K562 (cell line): ENCODE results near the gene NFAM1. TPM values are rescaled to one million over a fixed set of nuclear protein-coding genes. Genes with fewer than 3 reads are reported as not detected.

Source experiments
- ATAC-seq: fragments of 200-7000 bp; cut with Tn5 transposase; 3 replicates; pipeline ENCODE4 v1.9.1; 2020; ENCODE audit warnings: moderate library complexity
- BruUV-seq: library from RNA; stranded (reverse); fragments of 400-500 nt; replicated peaks from 2 replicates; lab custom pipeline; 2021; lab: Mats Ljungman, UMichigan
- CTCF ChIA-PET: fragments of 300-600 bp; formaldehyde crosslinking; extraction: SDS; loops from one replicate; lab custom pipeline; 2021; ENCODE audit warnings: low intra/inter-chr PET ratio; lab: Yijun Ruan, JAX
- POLR2A ChIA-PET: fragments of 300-600, 350-650 bp; sonication (Branson Sonifier 250); formaldehyde crosslinking; extraction: SDS; loops from one replicate; lab custom pipeline; 2021; ENCODE audit warnings: antibody characterized with exemption, inconsistent platforms; lab: Yijun Ruan, JAX
- DNase-seq, 4 experiments: peaks; one replicate each; pipeline versions ENCODE4 v3.0.0 to v3.0.0-alpha.2; 2011 to 2018; ENCODE audit warnings: low spot score in 3 of 4, mixed read lengths in 3 of 4; ENCODE audit errors: extremely low read depth in 1 of 4
- FAIRE-seq: peaks from 2 replicates; lab custom pipeline; 2011; peaks lifted over from hg19 to GRCh38; lab: Jason Lieb, UNC
- H2AFZ ChIP-seq: 2 replicates; pipeline ENCODE4 v1.6.0; 2011; ENCODE audit warnings: low read depth, low read length, control low read depth, inconsistent platforms
- H3K27ac ChIP-seq: fragments of 200-600 bp; 3 replicates; pipeline ENCODE4 v1.8.0; 2011; ENCODE audit warnings: low read depth, mild to moderate bottlenecking, control low read depth, inconsistent platforms, low read length, moderate library complexity, mixed read lengths; ENCODE audit errors: extremely low read depth
- H3K27me3 ChIP-seq, 2 experiments: fragments of 300-600 bp in 1 of 2; 2 replicates in 1 of 2; 3 replicates in 1 of 2; pipeline versions ENCODE4 v1.6.0 to v1.8.0; 2011; ENCODE audit warnings: inconsistent platforms in 2 of 2, low read length in 2 of 2, mild to moderate bottlenecking in 1 of 2, mixed read lengths in 1 of 2, moderate library complexity in 1 of 2; ENCODE audit not compliant: control insufficient read depth in 2 of 2, insufficient read depth in 2 of 2
- H3K36me3 ChIP-seq: fragments of 300-600 bp; 3 replicates; pipeline ENCODE4 v1.8.0; 2011; ENCODE audit warnings: mild to moderate bottlenecking, low read length, inconsistent platforms; ENCODE audit not compliant: control insufficient read depth, insufficient read depth
- H3K4me1 ChIP-seq, 2 experiments: fragments of 200-600 bp in 1 of 2; replicated peaks in 1 of 2; 2 replicates in 1 of 2; 3 replicates in 1 of 2; pipeline versions ENCODE4 v1.5.1 to v1.8.0; 2011; ENCODE audit warnings: inconsistent platforms in 2 of 2, low read length in 2 of 2, mild to moderate bottlenecking in 1 of 2, mixed read lengths in 1 of 2, moderate library complexity in 1 of 2; ENCODE audit not compliant: control insufficient read depth in 2 of 2, insufficient read depth in 2 of 2
- H3K4me2 ChIP-seq: 2 replicates; pipeline ENCODE4 v1.6.1; 2011; ENCODE audit warnings: low read length, control low read depth, inconsistent platforms, mixed read lengths; ENCODE audit not compliant: insufficient read depth
- H3K4me3 ChIP-seq: fragments of 200-600 bp; sonication (generic), shearing (Covaris generic); 2 replicates; pipeline ENCODE4 v1.5.1; 2016; ENCODE audit warnings: control low read depth, inconsistent platforms
- H3K79me2 ChIP-seq: fragments of 200-600 bp; 3 replicates; pipeline ENCODE4 v1.8.0; 2011; ENCODE audit warnings: low read length, inconsistent platforms; ENCODE audit not compliant: control insufficient read depth, insufficient read depth
- H3K9ac ChIP-seq, 2 experiments: 2 replicates each; pipeline versions ENCODE4 v1.6.0 to v1.6.1; 2011; ENCODE audit warnings: low read depth in 2 of 2, low read length in 2 of 2, control low read depth in 1 of 2, inconsistent platforms in 1 of 2, mild to moderate bottlenecking in 1 of 2, mixed read lengths in 1 of 2; ENCODE audit not compliant: insufficient read depth in 1 of 2
- H3K9me1 ChIP-seq: one replicate; pipeline ENCODE4 v1.6.0; 2011; ENCODE audit warnings: inconsistent platforms, mild to moderate bottlenecking, low read length, moderate library complexity; ENCODE audit not compliant: control insufficient read depth, insufficient read depth
- H3K9me3 ChIP-seq: replicated peaks from 2 replicates; pipeline ENCODE4 v1.5.1; 2011; ENCODE audit warnings: low read depth, low read length, inconsistent platforms; ENCODE audit not compliant: control insufficient read depth, insufficient read depth
- H4K20me1 ChIP-seq: replicated peaks from 2 replicates; pipeline ENCODE4 v1.6.1; 2011; ENCODE audit warnings: low read length, inconsistent platforms, mixed read lengths; ENCODE audit not compliant: control insufficient read depth, insufficient read depth
- CBFA2T2 ChIP-seq: fragments of 450-650 bp; conservative IDR thresholded peaks from 2 replicates; pipeline ENCODE4 v1.6.1; 2017; ENCODE audit warnings: mild to moderate bottlenecking
- CBX1 ChIP-seq: sonication (generic); IDR thresholded peaks from 2 replicates; pipeline ENCODE4 v1.6.1; 2016; ENCODE audit warnings: antibody characterized with exemption, low read depth, mild to moderate bottlenecking
- CHD4 ChIP-seq: fragments of 200-600 bp; sonication (generic); IDR thresholded peaks from 3 replicates; pipeline ENCODE4 v1.6.1; 2012; ENCODE audit warnings: low read depth, mild to moderate bottlenecking, mixed read lengths, low read length, inconsistent platforms; ENCODE audit not compliant: insufficient read depth, insufficient replicate concordance, poor library complexity, severe bottlenecking
- CREM ChIP-seq: IDR thresholded peaks from 2 replicates; pipeline ENCODE4 v1.6.1; 2014; ENCODE audit warnings: antibody characterized with exemption, low read depth
- ERF ChIP-seq: fragments of 450-650 bp; formaldehyde crosslinking; IDR thresholded peaks from 2 replicates; pipeline ENCODE4 v1.4.0; 2020; ENCODE audit warnings: mild to moderate bottlenecking, mixed read lengths
- FOXM1 ChIP-seq, 2 experiments: fragments of 450-650 bp in 1 of 2; sonication (generic) in 1 of 2; formaldehyde crosslinking in 1 of 2; IDR thresholded peaks; 2 replicates each; pipeline versions ENCODE4 v1.6.1 to v1.9.0; 2017 to 2022; ENCODE audit warnings: low read depth in 2 of 2, mild to moderate bottlenecking in 2 of 2, missing genetic modification reagents in 1 of 2, moderate library complexity in 1 of 2
- KAT8 ChIP-seq: fragments of 450-650 bp; IDR thresholded peaks from 2 replicates; pipeline ENCODE4 v1.6.1; 2016; ENCODE audit warnings: low read depth, mild to moderate bottlenecking
- MEF2A ChIP-seq: IDR thresholded peaks from 2 replicates; pipeline ENCODE4 v1.6.1; 2011; ENCODE audit warnings: low read depth, mild to moderate bottlenecking, low read length, moderate library complexity; ENCODE audit not compliant: control insufficient read depth
- NFE2L1 ChIP-seq: fragments of 450-650 bp; IDR thresholded peaks from 2 replicates; pipeline ENCODE4 v1.6.1; 2016; ENCODE audit warnings: missing genetic modification characterization, low read depth, mild to moderate bottlenecking, missing compliant biosample characterization, moderate library complexity, borderline replicate concordance
- NUFIP1 ChIP-seq: fragments of 450-650 bp; IDR thresholded peaks from 2 replicates; pipeline ENCODE4 v1.6.1; 2018; ENCODE audit not compliant: partially characterized antibody
- PYGO2 ChIP-seq: fragments of 450-650 bp; IDR thresholded peaks from 2 replicates; pipeline ENCODE4 v1.6.1; 2016; ENCODE audit warnings: mild to moderate bottlenecking, missing genetic modification characterization, moderate library complexity, missing compliant biosample characterization
- RNF2 ChIP-seq: sonication (generic); IDR thresholded peaks from 2 replicates; pipeline ENCODE4 v1.6.1; 2016
- TRIM24 ChIP-seq, 2 experiments: fragments of 450-650 bp; IDR thresholded peaks; 2 replicates each; pipeline ENCODE4 v1.6.1; 2016
- XRCC4 ChIP-seq: IDR thresholded peaks from one replicate; pipeline ENCODE4 v1.6.1; 2011; ENCODE audit not compliant: insufficient read depth, insufficient read length; ENCODE audit errors: extremely low read depth
- WGBS: fragments of 100-300 bp; shearing (Covaris generic); methylation state at CpG from one replicate; pipeline ENCODE4 v1.1.6; 2016; ENCODE audit warnings: low coverage, mixed read lengths; ENCODE audit not compliant: insufficient coverage; ENCODE audit errors: missing lambda C conversion rate; 5-methylcytosine and 5-hydroxymethylcytosine counted together
- in situ Hi-C: fragments of 300-500 bp; cut with MboI; formaldehyde crosslinking; loops from 4 replicates; pipeline ENCODE4 v1.15.0; 2018; ENCODE audit warnings: inconsistent platforms, mixed read lengths
- intact Hi-C: fragments of 100-400 bp; cut with micrococcal nuclease; formaldehyde crosslinking; loops from 2 replicates; pipeline ENCODE4 v1.14.2; 2022
- polyA plus RNA-seq, 8 experiments: library from polyadenylated mRNA; depleted of rRNA in 4 of 8; stranded (reverse) in 5 of 8; unstranded in 3 of 8; fragments of >200 nt; fragmentation: Nextera tagmentation in 2 of 8; fragmentation: Illumina TruSeq in 1 of 8; extraction: Ambion mirVana in 2 of 8; extraction: Trizol in 1 of 8; gene quantifications; 2 replicates each; pipeline versions ENCODE4 v1.2.1 to v1.2.3, GENCODE V29; 2011 to 2014; ENCODE audit warnings: inconsistent platforms in 1 of 8, missing spikeins in 1 of 8
- total RNA-seq, 7 experiments: library from RNA; depleted of rRNA in 6 of 7; stranded (reverse); fragments of >200 nt in 6 of 7; fragmentation: Illumina TruSeq in 2 of 7; extraction: Trizol in 2 of 7; gene quantifications; 2 replicates each; pipeline versions ENCODE4 v1.2.1 to v1.2.3, GENCODE V29; 2011 to 2021; ENCODE audit warnings: low replicate concordance in 1 of 7
- TF ChIP-seq, protein P1 (sequence below): fragments of 250-450 bp; sonication (Bioruptor Pico); IDR thresholded peaks from 2 replicates; pipeline ENCODE4 v1.4.0; 2020
- TF ChIP-seq, protein P2 (sequence below): fragments of 250-450 bp; sonication (Bioruptor Pico); IDR thresholded peaks from 2 replicates; pipeline ENCODE4 v1.5.0; 2021; ENCODE audit warnings: mild to moderate bottlenecking, borderline replicate concordance

Gene NFAM1
- total and polyA plus RNA-seq, 9 of the 15 experiments (the other 6 are each of a cell fraction or from before 2014, with no cell fraction given): 0.01 to 0.18 (median 0.03) TPM; not detected in 5

DNA sequence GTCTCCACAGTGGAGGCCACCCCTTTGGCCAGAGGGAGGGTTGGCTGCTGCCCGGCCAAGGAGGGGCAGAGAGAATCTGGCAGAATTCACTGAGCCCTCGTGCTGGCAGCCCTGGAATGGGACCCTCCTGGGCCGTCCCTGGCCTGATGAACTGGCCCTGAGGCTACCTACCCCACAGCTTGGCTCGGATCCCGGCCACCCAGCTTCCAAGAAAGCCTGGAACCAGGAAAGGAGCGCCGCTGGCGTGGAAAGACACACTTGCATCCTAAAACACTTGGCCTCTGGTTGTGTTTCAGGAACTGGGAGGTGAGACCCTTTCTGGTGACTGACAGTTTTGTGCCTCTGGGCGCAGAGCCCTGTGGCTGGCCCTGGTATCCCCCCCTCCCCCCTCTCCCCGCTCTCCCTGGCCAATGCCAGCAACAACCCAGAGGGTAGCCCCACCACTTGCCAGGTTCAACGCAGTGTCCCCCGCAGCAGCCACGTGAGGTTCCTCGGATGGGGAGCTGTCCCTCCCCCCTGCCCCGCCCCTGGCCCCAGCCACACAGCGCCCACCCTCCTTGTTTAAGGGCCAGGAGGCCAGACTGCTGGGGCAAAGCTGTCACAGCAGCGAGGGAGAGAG is 693 bp downstream of the NFAM1 start:
- Histone ChIP-seq H3K9me1 (no peaks in the 10 kb centered on the region), H3K4me3 (no peak overlapping the region), H3K27ac (no peak overlapping the region), H4K20me1 (no peaks in the 10 kb centered on the region), H3K9me3 (no peaks in the 10 kb centered on the region), H3K79me2 (no peaks in the 10 kb centered on the region), H3K4me2 (no peak overlapping the region), H3K9ac (no peak overlapping the region), H3K36me3 (no peaks in the 10 kb centered on the region), H3K4me1 (peaks cover 0 to 28% of the 10 kb centered on the region in 2 experiments; a peak in 3 of 5 replicates), H3K27me3 (peaks cover 0 to 25% of the 10 kb centered on the region in 2 experiments; a peak in 2 of 5 replicates), H2AFZ (no peak overlapping the region)
- intact Hi-C loops: loop anchor here (10.0 kb wide), 1 partner anchor 57 kb away; no protein-coding TSS in a partner anchor
- ATAC-seq: no peak
- no TSS peak for BruUV-seq
- DNase-seq: no peak
- CTCF ChIA-PET: no interaction called here
- WGBS: 61% methylated on average over 2 of the region's 17 CpGs
- in situ Hi-C loops: loop anchor here (25.0 kb wide), 1 partner anchor 469 kb away; the partner anchor contains the start of genes SEPTIN3 and SMIM45
- FAIRE-seq: no peak
- POLR2A ChIA-PET: interaction anchor here (0.6 to 1.1 kb wide), 3 partner anchors 29 to 757 kb away, joined by 3 read pairs; no protein-coding TSS in a partner anchor
- TF ChIP-seq, protein P1, sequence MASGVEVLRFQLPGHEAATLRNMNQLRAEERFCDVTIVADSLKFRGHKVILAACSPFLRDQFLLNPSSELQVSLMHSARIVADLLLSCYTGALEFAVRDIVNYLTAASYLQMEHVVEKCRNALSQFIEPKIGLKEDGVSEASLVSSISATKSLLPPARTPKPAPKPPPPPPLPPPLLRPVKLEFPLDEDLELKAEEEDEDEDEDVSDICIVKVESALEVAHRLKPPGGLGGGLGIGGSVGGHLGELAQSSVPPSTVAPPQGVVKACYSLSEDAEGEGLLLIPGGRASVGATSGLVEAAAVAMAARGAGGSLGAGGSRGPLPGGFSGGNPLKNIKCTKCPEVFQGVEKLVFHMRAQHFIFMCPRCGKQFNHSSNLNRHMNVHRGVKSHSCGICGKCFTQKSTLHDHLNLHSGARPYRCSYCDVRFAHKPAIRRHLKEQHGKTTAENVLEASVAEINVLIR: no peak
- TF ChIP-seq MEF2A (no peak), CREM (no peak), FOXM1 (IDR thresholded peaks at IDR 0.05; ENCODE audit: low read depth) (no peak), FOXM1 (CRISPR knock-in tag; IDR thresholded peaks at IDR 0.05; ENCODE audit: low read depth) (no peak), XRCC4 (no peak), ERF (no peak), CBX1 (no peak), TRIM24 (IDR thresholded peaks at IDR 0.05) (no peak), CBFA2T2 (no peak), KAT8 (no peak), CHD4 (no peak), RNF2 (no peak), NFE2L1 (no peak), NUFIP1 (no peak), PYGO2 (tag) (no peak)
- TF ChIP-seq, protein P2, sequence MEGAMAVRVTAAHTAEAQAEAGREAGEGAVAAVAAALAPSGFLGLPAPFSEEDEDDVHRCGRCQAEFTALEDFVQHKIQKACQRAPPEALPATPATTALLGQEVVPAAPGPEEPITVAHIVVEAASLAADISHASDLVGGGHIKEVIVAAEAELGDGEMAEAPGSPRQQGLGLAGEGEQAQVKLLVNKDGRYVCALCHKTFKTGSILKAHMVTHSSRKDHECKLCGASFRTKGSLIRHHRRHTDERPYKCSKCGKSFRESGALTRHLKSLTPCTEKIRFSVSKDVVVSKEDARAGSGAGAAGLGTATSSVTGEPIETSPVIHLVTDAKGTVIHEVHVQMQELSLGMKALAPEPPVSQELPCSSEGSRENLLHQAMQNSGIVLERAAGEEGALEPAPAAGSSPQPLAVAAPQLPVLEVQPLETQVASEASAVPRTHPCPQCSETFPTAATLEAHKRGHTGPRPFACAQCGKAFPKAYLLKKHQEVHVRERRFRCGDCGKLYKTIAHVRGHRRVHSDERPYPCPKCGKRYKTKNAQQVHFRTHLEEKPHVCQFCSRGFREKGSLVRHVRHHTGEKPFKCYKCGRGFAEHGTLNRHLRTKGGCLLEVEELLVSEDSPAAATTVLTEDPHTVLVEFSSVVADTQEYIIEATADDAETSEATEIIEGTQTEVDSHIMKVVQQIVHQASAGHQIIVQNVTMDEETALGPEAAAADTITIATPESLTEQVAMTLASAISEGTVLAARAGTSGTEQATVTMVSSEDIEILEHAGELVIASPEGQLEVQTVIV (CRISPR knock-in tag): no peak
